Ascending aorta (tissue), 2 donors: ENCODE measurements around the gene GPC3. TPM values are rescaled to one million over a fixed set of nuclear protein-coding genes. Genes with fewer than 3 reads are reported as not detected.

Experiments
- DNase-seq, 2 donors: peaks; one replicate each; pipeline ENCODE4 v3.0.0-alpha.2; 2019; ENCODE audit warnings: low spot score in 2 of 2
- H3K27ac ChIP-seq, 2 donors: fragments of 200-600 bp; sonication (generic); one replicate each; pipeline ENCODE4 v1.5.1; 2016 to 2017; ENCODE audit warnings: mild to moderate bottlenecking in 1 of 2
- H3K27me3 ChIP-seq: fragments of 200-600 bp; sonication (generic); one replicate; pipeline ENCODE4 v1.5.1; 2017
- H3K36me3 ChIP-seq, 2 donors: fragments of 200-600 bp; sonication (generic); one replicate each; pipeline ENCODE4 v1.5.1; 2016
- H3K4me1 ChIP-seq, 2 donors: fragments of 200-600 bp; sonication (generic); one replicate each; pipeline ENCODE4 v1.5.1; 2016 to 2017; ENCODE audit warnings: mild to moderate bottlenecking in 1 of 2
- H3K4me3 ChIP-seq, 2 donors: fragments of 200-600 bp; sonication (generic); one replicate each; pipeline ENCODE4 v1.5.1; 2016 to 2017; ENCODE audit warnings: mild to moderate bottlenecking in 1 of 2
- H3K9me3 ChIP-seq, 2 donors: fragments of 200-600 bp; sonication (generic); one replicate each; pipeline ENCODE4 v1.5.1; 2016
- CTCF ChIP-seq, 3 experiments: fragments of 200-600 bp in 2 of 3; fragments of 450-650 bp in 1 of 3; sonication (generic) in 2 of 3; IDR thresholded peaks; one replicate each; pipeline ENCODE4 v1.5.1; 2016 to 2019; ENCODE audit warnings: antibody characterized with exemption in 3 of 3, mild to moderate bottlenecking in 1 of 3, moderate library complexity in 1 of 3
- intact Hi-C: fragments of 100-400 bp; cut with DNase I; formaldehyde crosslinking; loops from one replicate; pipeline ENCODE4 v1.15.1; 2023
- total RNA-seq: library from RNA; depleted of rRNA; stranded (reverse); fragments of >200 nt; gene quantifications from one replicate; pipeline ENCODE4 v1.1.0, GENCODE V29; 2016

The GPC3 gene
- total RNA-seq, 1 donor from 2014 or later: 0.75 TPM

DNA sequence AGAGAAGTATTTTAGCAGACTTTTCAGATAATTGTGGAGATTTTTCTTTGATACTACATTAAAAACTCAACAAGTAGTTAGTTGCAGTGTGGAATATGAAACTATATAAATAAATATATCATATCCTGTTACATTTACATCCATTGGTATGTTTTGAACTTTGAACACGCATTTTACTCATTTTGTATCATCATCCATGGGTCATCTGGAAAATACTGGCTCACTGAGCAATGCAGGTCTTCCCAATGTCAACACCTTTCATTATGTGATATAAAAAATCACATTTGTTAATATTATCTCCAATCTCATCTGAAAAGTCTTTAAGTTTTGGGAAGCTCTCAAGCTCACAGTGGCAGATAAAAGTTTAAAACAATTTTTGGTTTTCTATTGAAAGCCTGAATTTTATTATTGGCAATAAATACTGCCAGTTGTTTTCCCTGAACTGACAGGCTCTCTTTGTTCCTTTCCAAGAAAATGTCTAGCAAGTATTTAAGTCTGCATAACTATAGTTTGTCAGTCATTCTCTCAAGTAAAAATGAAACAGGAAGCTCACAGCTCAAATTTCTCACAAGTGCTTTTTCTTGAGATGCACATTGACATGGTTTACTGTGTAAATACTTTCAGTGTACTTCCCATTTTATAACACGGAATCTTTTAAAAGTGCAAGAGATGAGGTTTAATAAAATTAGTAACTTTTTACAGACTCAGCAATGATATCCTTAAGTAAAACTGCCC lies 386.6 kb downstream of the GPC3 start:
- no peak overlapping the region for H3K4me3 ChIP-seq
- H3K27ac ChIP-seq: no peak overlapping the region
- H3K4me1 ChIP-seq: no peaks in the 10 kb centered on the region
- intact Hi-C loops: no loop called here
- H3K9me3 ChIP-seq: no peaks in the 10 kb centered on the region
- no peaks in the 10 kb centered on the region for H3K27me3 ChIP-seq
- no peak for TF ChIP-seq CTCF (IDR thresholded peaks at IDR 0.05)
- no peak for DNase-seq
- no peaks in the 10 kb centered on the region for H3K36me3 ChIP-seq

DNA sequence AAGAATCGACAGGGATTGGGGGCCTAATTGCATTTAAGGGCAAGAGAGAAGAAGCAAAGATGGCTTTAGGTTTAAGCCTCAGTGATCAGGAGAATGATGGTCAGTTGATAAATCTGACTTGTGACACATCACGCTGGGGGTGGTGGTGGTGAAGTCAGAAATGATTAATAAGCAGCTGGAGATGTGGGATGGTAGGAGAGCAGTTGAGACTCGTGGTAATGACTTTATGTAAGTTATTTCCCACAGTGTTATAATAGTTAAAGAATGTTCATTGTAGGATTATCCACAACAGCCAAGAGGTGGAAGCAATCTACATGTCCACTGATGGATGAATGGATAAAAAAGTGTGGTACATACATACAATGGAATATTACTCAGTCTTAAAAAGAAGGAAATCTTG lies 391.2 kb downstream of the GPC3 start:
- no peaks in the 10 kb centered on the region for H3K27me3 ChIP-seq
- no peak for DNase-seq
- TF ChIP-seq CTCF (IDR thresholded peaks at IDR 0.05): no peak

DNA sequence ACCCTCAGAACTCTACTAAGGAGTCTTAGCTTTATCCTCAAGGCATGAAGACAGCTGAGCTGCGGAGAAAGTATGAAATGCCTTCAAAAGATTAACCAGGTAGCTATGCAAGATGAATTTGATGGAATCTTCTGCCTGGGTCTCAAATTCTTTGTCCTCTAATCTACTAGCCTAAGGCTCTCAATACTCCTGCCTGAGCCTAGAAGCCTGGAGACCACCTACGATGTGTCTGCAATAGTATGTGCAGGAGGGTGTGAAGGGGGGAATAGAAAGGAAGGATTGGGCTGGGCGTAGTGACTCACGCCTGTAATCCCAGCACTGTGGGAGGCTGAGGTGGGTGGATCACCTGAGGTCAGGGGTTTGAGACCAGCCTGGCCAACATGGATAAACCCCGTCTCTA lies 391.9 kb downstream of the GPC3 start:
- Histone ChIP-seq H3K36me3 (no peaks in the 10 kb centered on the region), H3K27me3 (no peaks in the 10 kb centered on the region), H3K9me3 (no peaks in the 10 kb centered on the region), H3K4me1 (no peaks in the 10 kb centered on the region), H3K4me3 (no peak overlapping the region), H3K27ac (no peak overlapping the region)
- no peak for TF ChIP-seq CTCF (IDR thresholded peaks at IDR 0.05)
- intact Hi-C loops: no loop called here
- no peak for DNase-seq

More for the DNA sequence above, 391.2 kb downstream of the GPC3 start:
- H3K9me3 ChIP-seq: no peaks in the 10 kb centered on the region
- H3K4me3 ChIP-seq: no peak overlapping the region
- intact Hi-C loops: no loop called here
- H3K27ac ChIP-seq: no peak overlapping the region
- no peaks in the 10 kb centered on the region for H3K4me1 ChIP-seq
- H3K36me3 ChIP-seq: no peaks in the 10 kb centered on the region

- intact Hi-C loops: no loop called here
- DNase-seq: no peak
- H3K27me3 ChIP-seq: no peaks in the 10 kb centered on the region
Observed at GRCh38 chrX:133590703-133591505, 394.5 kb downstream of the GPC3 start.

DNA sequence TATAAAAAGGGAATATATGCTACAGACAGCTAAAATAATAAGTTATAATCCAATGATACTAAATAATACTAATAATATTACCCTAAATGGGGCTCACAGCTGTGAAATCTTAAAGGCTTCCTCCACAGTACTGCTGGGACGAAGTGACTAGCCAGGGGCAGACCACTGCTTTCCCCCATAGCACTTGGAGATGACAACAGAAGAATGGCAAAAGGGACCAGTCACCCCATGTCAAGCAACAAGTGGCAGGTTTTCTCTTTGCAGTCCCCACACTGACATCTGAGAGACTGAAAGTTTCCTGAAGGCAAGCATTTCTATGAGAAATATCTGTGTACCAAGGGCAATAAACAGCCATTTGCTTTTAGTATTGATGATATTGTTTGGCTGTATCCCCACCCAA lies 396.6 kb downstream of the GPC3 start:
- no peak overlapping the region for H3K4me3 ChIP-seq
- no peaks in the 10 kb centered on the region for H3K36me3 ChIP-seq
- H3K27ac ChIP-seq: no peak overlapping the region
- no peak for TF ChIP-seq CTCF (IDR thresholded peaks at IDR 0.05)
- no peaks in the 10 kb centered on the region for H3K4me1 ChIP-seq
- intact Hi-C loops: no loop called here
- H3K27me3 ChIP-seq: no peaks in the 10 kb centered on the region
- H3K9me3 ChIP-seq: no peaks in the 10 kb centered on the region
- no peak for DNase-seq

More at GRCh38 chrX:133590703-133591505, 394.5 kb downstream of the GPC3 start:
- Histone ChIP-seq H3K27ac (no peak overlapping the region), H3K4me1 (no peaks in the 10 kb centered on the region), H3K4me3 (no peak overlapping the region), H3K36me3 (no peaks in the 10 kb centered on the region), H3K9me3 (no peaks in the 10 kb centered on the region)
- no peak for TF ChIP-seq CTCF (IDR thresholded peaks at IDR 0.05)
